Liver (tissue), 9 donors: ENCODE data around the gene GALNTL6. TPM values are rescaled to one million over a fixed set of nuclear protein-coding genes. Genes with fewer than 3 reads are reported as not detected.

ENCODE experiments used
- DNase-seq: peaks from one replicate; pipeline ENCODE4 v3.0.0-alpha.2; 2017; ENCODE audit warnings: low spot score
- H3K27ac ChIP-seq, 2 donors: one replicate each; pipeline ENCODE4 v1.7.0; 2013; ENCODE audit warnings: inconsistent platforms in 2 of 2, low read length in 2 of 2, control low read depth in 1 of 2, low read depth in 1 of 2, mild to moderate bottlenecking in 1 of 2
- H3K27me3 ChIP-seq, 4 donors: one replicate each; pipeline versions ENCODE4 v1.6.1 to v1.7.0; 2013; ENCODE audit warnings: low read length in 3 of 4, inconsistent platforms in 1 of 4, mild to moderate bottlenecking in 1 of 4, moderate library complexity in 1 of 4; ENCODE audit not compliant: control insufficient read depth in 4 of 4, insufficient read depth in 4 of 4
- H3K36me3 ChIP-seq, 4 donors: one replicate each; pipeline versions ENCODE4 v1.6.1 to v1.7.0; 2013; ENCODE audit warnings: low read length in 3 of 4, mild to moderate bottlenecking in 3 of 4, low read depth in 1 of 4, moderate library complexity in 1 of 4; ENCODE audit not compliant: control insufficient read depth in 4 of 4, insufficient read depth in 3 of 4
- H3K4me1 ChIP-seq, 4 donors: one replicate each; pipeline versions ENCODE4 v1.6.1 to v1.7.0; 2013; ENCODE audit warnings: low read length in 3 of 4, mild to moderate bottlenecking in 3 of 4, moderate library complexity in 1 of 4; ENCODE audit not compliant: control insufficient read depth in 4 of 4, insufficient read depth in 4 of 4
- H3K4me3 ChIP-seq, 3 donors: one replicate each; pipeline versions ENCODE4 v1.6.1 to v1.7.0; 2013; ENCODE audit warnings: low read length in 3 of 3, control low read depth in 1 of 3, low read depth in 1 of 3, mild to moderate bottlenecking in 1 of 3
- H3K9ac ChIP-seq, 2 donors: one replicate each; pipeline ENCODE4 v1.7.0; 2013; ENCODE audit warnings: low read length in 2 of 2, mild to moderate bottlenecking in 2 of 2, moderate library complexity in 2 of 2, control low read depth in 1 of 2, low read depth in 1 of 2
- H3K9me3 ChIP-seq, 4 donors: one replicate each; pipeline versions ENCODE4 v1.6.1 to v1.7.0; 2013; ENCODE audit warnings: low read length in 3 of 4; ENCODE audit not compliant: control insufficient read depth in 4 of 4
- CTCF ChIP-seq: fragments of 150-350 bp; IDR thresholded peaks from 2 replicates; pipeline ENCODE4 v1.5.1; 2017; ENCODE audit warnings: improper control_type of control experiment, low read depth, low read length; ENCODE audit not compliant: missing input control
- FOXA1 ChIP-seq: IDR thresholded peaks from 2 replicates; pipeline ENCODE4 v1.6.1; 2016; ENCODE audit warnings: antibody characterized with exemption
- FOXA2 ChIP-seq: IDR thresholded peaks from 2 replicates; pipeline ENCODE4 v1.6.1; 2016; ENCODE audit warnings: antibody characterized with exemption
- GABPA ChIP-seq, 2 donors: IDR thresholded peaks in 1 of 2; conservative IDR thresholded peaks in 1 of 2; 2 replicates each; pipeline ENCODE4 v1.6.1; 2016; ENCODE audit warnings: antibody characterized with exemption in 2 of 2, mild to moderate bottlenecking in 1 of 2, moderate library complexity in 1 of 2
- HNF4A ChIP-seq, 2 donors: conservative IDR thresholded peaks; 2 replicates each; pipeline ENCODE4 v1.6.1; 2016; ENCODE audit warnings: antibody characterized with exemption in 2 of 2, mild to moderate bottlenecking in 2 of 2
- HNF4G ChIP-seq: IDR thresholded peaks from 2 replicates; pipeline ENCODE4 v1.6.1; 2016; ENCODE audit warnings: antibody characterized with exemption
- JUND ChIP-seq, 2 donors: IDR thresholded peaks; 2 replicates each; pipeline ENCODE4 v1.6.1; 2016; ENCODE audit warnings: antibody characterized with exemption in 2 of 2
- MAX ChIP-seq: IDR thresholded peaks from 2 replicates; pipeline ENCODE4 v1.6.1; 2016; ENCODE audit warnings: antibody characterized with exemption
- NR2F2 ChIP-seq: IDR thresholded peaks from 2 replicates; pipeline ENCODE4 v1.6.1; 2016; ENCODE audit warnings: antibody characterized with exemption
- RAD21 ChIP-seq, 2 donors: IDR thresholded peaks; 2 replicates each; pipeline ENCODE4 v1.6.1; 2016; ENCODE audit warnings: antibody characterized with exemption in 2 of 2, mild to moderate bottlenecking in 2 of 2
- RXRA ChIP-seq, 2 donors: IDR thresholded peaks; 2 replicates each; pipeline ENCODE4 v1.6.1; 2017 to 2018; ENCODE audit warnings: antibody characterized with exemption in 2 of 2, mild to moderate bottlenecking in 1 of 2
- SP1 ChIP-seq: IDR thresholded peaks from 2 replicates; pipeline ENCODE4 v1.6.1; 2018; ENCODE audit warnings: antibody characterized with exemption, mild to moderate bottlenecking
- YY1 ChIP-seq: IDR thresholded peaks from 2 replicates; pipeline ENCODE4 v1.6.1; 2016; ENCODE audit warnings: antibody characterized with exemption, mild to moderate bottlenecking
- ZBTB33 ChIP-seq: IDR thresholded peaks from 2 replicates; pipeline ENCODE4 v1.6.1; 2016; ENCODE audit warnings: antibody characterized with exemption
- WGBS: extraction: QIAGEN DNeasy Blood & Tissue Kit; methylation state at CpG from one replicate; pipeline ENCODE4 v1.1.7; 2013; 5-methylcytosine and 5-hydroxymethylcytosine counted together
- polyA plus RNA-seq, 2 donors: library from polyadenylated mRNA; stranded (reverse) in 1 of 2; unstranded in 1 of 2; fragments of 200-250 nt in 1 of 2; fragments of >200 nt in 1 of 2; fragmentation: Nextera tagmentation in 1 of 2; extraction: Ambion mirVana in 1 of 2; gene quantifications; one replicate each; pipeline versions ENCODE4 v1.2.1 to v1.2.3, GENCODE V29; 2013 to 2015
- total RNA-seq, 2 donors: library from RNA; depleted of rRNA; stranded (reverse); fragments of >200 nt; gene quantifications; one replicate each; pipeline ENCODE4 v1.2.3, GENCODE V29; 2014
- TF ChIP-seq, protein P1 (sequence below): IDR thresholded peaks from 2 replicates; pipeline ENCODE4 v1.6.1; 2016; ENCODE audit warnings: antibody characterized with exemption
- donor health status: healthy.
- donor health status: healthy.
- donor health status: healthy.
- donor health status: healthy.
- donor health status: healthy.

Gene GALNTL6
- total and polyA plus RNA-seq, 4 donors, result 0.06 to 0.08 TPM; not detected in 2

DNA sequence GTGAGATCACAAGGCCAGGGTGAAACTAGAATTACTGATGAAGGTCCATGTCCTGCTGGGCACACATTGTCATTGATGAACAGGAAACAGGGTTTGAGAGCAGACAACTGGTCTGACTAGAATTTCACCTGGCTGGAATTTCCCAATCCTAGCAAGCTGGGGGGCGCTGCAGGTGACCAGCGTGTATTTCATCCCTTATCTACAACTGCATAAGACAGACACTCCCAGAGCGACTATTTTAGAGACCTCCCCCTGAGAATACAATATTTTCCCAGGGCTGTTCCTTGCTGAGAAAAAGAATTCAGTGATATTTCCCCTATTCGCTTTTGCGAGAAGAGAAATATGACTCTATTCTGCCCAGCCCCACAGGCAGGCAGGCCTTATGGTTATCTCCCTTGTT, 922.8 kb downstream of the GALNTL6 start:
- TF ChIP-seq, protein P1, sequence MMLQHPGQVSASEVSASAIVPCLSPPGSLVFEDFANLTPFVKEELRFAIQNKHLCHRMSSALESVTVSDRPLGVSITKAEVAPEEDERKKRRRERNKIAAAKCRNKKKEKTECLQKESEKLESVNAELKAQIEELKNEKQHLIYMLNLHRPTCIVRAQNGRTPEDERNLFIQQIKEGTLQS, result no peak
- TF ChIP-seq FOXA1, result no peak
- no peak for TF ChIP-seq HNF4A (conservative IDR thresholded peaks at IDR 0.05)
- TF ChIP-seq JUND (IDR thresholded peaks at IDR 0.05), result no peak
- no peak for TF ChIP-seq RAD21 (IDR thresholded peaks at IDR 0.05)
- no peak for TF ChIP-seq ZBTB33
- H3K9ac ChIP-seq, result no peak overlapping the region
- no peaks in the 10 kb centered on the region for H3K27me3 ChIP-seq
- H3K27ac ChIP-seq, result no peak overlapping the region
- WGBS, result 68% methylated on average over 5 of the region's 5 CpGs
- H3K4me1 ChIP-seq, result no peaks in the 10 kb centered on the region
- no peak overlapping the region for H3K4me3 ChIP-seq
- peaks cover 0 to 12% (median 4%) of the 10 kb centered on the region in 4 donors for H3K9me3 ChIP-seq
- H3K36me3 ChIP-seq, result no peaks in the 10 kb centered on the region
- DNase-seq, result no peak

DNA sequence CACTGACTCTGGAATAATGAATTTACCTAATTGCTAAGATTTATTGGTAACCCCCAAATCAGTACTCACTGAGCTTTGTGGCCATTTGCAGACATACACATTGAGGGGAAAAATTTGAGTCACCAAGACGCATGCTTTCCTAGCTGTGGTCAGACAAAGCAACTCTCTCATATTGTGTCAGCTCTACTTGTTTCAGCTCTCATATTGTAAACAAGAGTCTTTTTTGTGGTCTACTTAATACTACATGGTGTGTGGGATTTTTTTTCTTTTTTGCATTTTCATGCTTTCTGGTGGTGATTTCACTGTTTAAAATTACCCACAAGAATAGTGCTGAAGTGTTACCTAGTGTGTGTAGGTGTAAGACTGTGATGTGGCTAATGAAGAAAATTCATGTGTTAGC, 927.2 kb downstream of the GALNTL6 start:
- Histone ChIP-seq H3K36me3 (no peaks in the 10 kb centered on the region), H3K9ac (no peak overlapping the region), H3K4me3 (no peak overlapping the region), H3K4me1 (no peaks in the 10 kb centered on the region), H3K27me3 (no peaks in the 10 kb centered on the region), H3K27ac (no peak overlapping the region), H3K9me3 (peaks cover 0 to 5% (median 1%) of the 10 kb centered on the region in 4 donors)
- WGBS, result 77% methylated on average over 1 of the region's 1 CpG
- no peak for TF ChIP-seq YY1
- no peak for TF ChIP-seq SP1
- no peak for TF ChIP-seq GABPA (IDR thresholded peaks at IDR 0.05 in 1 of 2, conservative IDR thresholded peaks at IDR 0.05 in 1 of 2)
- no peak for TF ChIP-seq FOXA2
- no peak for TF ChIP-seq CTCF
- TF ChIP-seq HNF4G, result no peak
- no peak for TF ChIP-seq RXRA (IDR thresholded peaks at IDR 0.05)
- no peak for TF ChIP-seq RAD21 (IDR thresholded peaks at IDR 0.05)
- TF ChIP-seq ZBTB33, result no peak
- no peak for TF ChIP-seq MAX
- TF ChIP-seq FOXA1, result no peak
- TF ChIP-seq, protein P1, result no peak
- TF ChIP-seq JUND (IDR thresholded peaks at IDR 0.05), result no peak
- TF ChIP-seq NR2F2, result no peak
- DNase-seq, result no peak
